NCI-H1694 treated with DMSO at 0.1 percent for 48 hours (cell line): ENCODE measurements around the gene SSC5D.
A peak's percentile ranks its signal among the peaks of the same experiment; 100 is the strongest.

Source experiments
- DNase-seq: peaks from one replicate; lab custom pipeline; 2025; lab: John Stamatoyannopoulos, UW

Gene SSC5D

GRCh38 chr19:55455576-55456235, 32.5 kb upstream of the SSC5D start:
- no peak for DNase-seq

- no peak for DNase-seq
Measured at GRCh38 chr19:55456347-55456746, 31.9 kb upstream of the SSC5D start.

- DNase-seq = no peak
Measured at GRCh38 chr19:55457683-55458457, 30.4 kb upstream of the SSC5D start.

- DNase-seq = no peak
Measured at GRCh38 chr19:55459551-55459949, 28.7 kb upstream of the SSC5D start.

- no peak for DNase-seq
Measured at GRCh38 chr19:55459950-55460657, 28.1 kb upstream of the SSC5D start.

- DNase-seq = peak; percentile 34
Measured at GRCh38 chr19:55460670-55461258, 27.5 kb upstream of the SSC5D start.

- DNase-seq = peak; percentile 98
Measured at GRCh38 chr19:55461259-55461973, 26.8 kb upstream of the SSC5D start, which contains the start of gene ISOC2. Gene ISOC2, minus strand, starts transcription at chr19:55461642. Its CDS starts 5,156 bp downstream, at chr19:55456486.

GRCh38 chr19:55461974-55462626, 26.1 kb upstream of the SSC5D start:
- DNase-seq = no peak

- DNase-seq = no peak
Measured at GRCh38 chr19:55462722-55463121, 25.5 kb upstream of the SSC5D start.

- DNase-seq = no peak
Measured at GRCh38 chr19:55463583-55464031, 24.6 kb upstream of the SSC5D start.

- no peak for DNase-seq
Measured at GRCh38 chr19:55464039-55464661, 24.1 kb upstream of the SSC5D start.

GRCh38 chr19:55464662-55465054, 23.6 kb upstream of the SSC5D start, which contains the start of gene C19orf85:
Gene C19orf85, minus strand, starts transcription at chr19:55464751. Its CDS starts 197 bp downstream, at chr19:55464554.
- no peak for DNase-seq

GRCh38 chr19:55465460-55466240, 22.6 kb upstream of the SSC5D start:
- no peak for DNase-seq

- DNase-seq = no peak
Measured at GRCh38 chr19:55466241-55466614, 22.0 kb upstream of the SSC5D start.

GRCh38 chr19:55467236-55468053, 20.8 kb upstream of the SSC5D start:
- DNase-seq = no peak

GRCh38 chr19:55468054-55468393, 20.2 kb upstream of the SSC5D start:
- no peak for DNase-seq

GRCh38 chr19:55471266-55471665, 17.0 kb upstream of the SSC5D start:
- no peak for DNase-seq

GRCh38 chr19:55472463-55472862, 15.8 kb upstream of the SSC5D start:
- DNase-seq = no peak
